Vagina (tissue), 2 donors: Measurements from ENCODE around the gene UBE2V1.

ENCODE experiments used
- CTCF ChIP-seq, 3 experiments: fragments of 450-650 bp in 2 of 3; fragments of 200-600 bp in 1 of 3; sonication (generic) in 1 of 3; IDR thresholded peaks; one replicate each; pipeline ENCODE4 v1.5.1; 2017 to 2019; ENCODE audit warnings: antibody characterized with exemption in 3 of 3, mild to moderate bottlenecking in 2 of 3, moderate library complexity in 2 of 3
- POLR2A ChIP-seq, 2 donors: fragments of 450-650 bp; IDR thresholded peaks; one replicate each; pipeline ENCODE4 v1.6.1; 2017; ENCODE audit warnings: antibody characterized with exemption in 2 of 2, mild to moderate bottlenecking in 2 of 2, moderate library complexity in 2 of 2
- POLR2AphosphoS5 ChIP-seq, 2 donors: sonication (generic); formaldehyde crosslinking; IDR thresholded peaks; one replicate each; pipeline ENCODE4 v1.9.0; 2017; ENCODE audit warnings: antibody characterized with exemption in 2 of 2, mild to moderate bottlenecking in 2 of 2, low read depth in 1 of 2; ENCODE audit not compliant: insufficient read depth in 1 of 2

- TF ChIP-seq CTCF (IDR thresholded peaks at IDR 0.05) (no peak), POLR2A (IDR thresholded peaks at IDR 0.05) (no peak), POLR2AphosphoS5 (IDR thresholded peaks at IDR 0.05; ENCODE audit: insufficient read depth in 1 of 2, low read depth in 1 of 2) (no peak)
Observed at GRCh38 chr20:50061151-50062005, 51.6 kb downstream of the UBE2V1 start.
